ENCODE data around the gene MDH1B.

GRCh38 chr2:206814498-206814897 lies 49.4 kb upstream of the MDH1B start:
- TF ChIP-seq CTCF (IDR thresholded peaks at IDR 0.05) (no peak), ZFX (IDR thresholded peaks at IDR 0.05; ENCODE audit: borderline replicate concordance) (no peak)

Data from 22Rv1 (cell line).